Stimulated activated CD4-positive, alpha-beta T cell treated with anti-CD3 and anti-CD28 coated beads, Interleukin-12 subunit alpha, Interleukin-12 subunit beta, amount 100 ng/mL, for 48 hours (primary cell): Measurements from ENCODE around the gene ANKRD62.
"Not testable (repeated sequence)": the region's sequence is repeated elsewhere in the genome, so short reads cannot be mapped to it uniquely, and the experiment has no call there.

Experiments used
- DNase-seq, 3 donors: peaks; one replicate each; pipeline ENCODE4 v3.0.0-alpha.2; 2020; ENCODE audit warnings: low read depth in 2 of 3, low spot score in 1 of 3

ANKRD62 gene

DNA sequence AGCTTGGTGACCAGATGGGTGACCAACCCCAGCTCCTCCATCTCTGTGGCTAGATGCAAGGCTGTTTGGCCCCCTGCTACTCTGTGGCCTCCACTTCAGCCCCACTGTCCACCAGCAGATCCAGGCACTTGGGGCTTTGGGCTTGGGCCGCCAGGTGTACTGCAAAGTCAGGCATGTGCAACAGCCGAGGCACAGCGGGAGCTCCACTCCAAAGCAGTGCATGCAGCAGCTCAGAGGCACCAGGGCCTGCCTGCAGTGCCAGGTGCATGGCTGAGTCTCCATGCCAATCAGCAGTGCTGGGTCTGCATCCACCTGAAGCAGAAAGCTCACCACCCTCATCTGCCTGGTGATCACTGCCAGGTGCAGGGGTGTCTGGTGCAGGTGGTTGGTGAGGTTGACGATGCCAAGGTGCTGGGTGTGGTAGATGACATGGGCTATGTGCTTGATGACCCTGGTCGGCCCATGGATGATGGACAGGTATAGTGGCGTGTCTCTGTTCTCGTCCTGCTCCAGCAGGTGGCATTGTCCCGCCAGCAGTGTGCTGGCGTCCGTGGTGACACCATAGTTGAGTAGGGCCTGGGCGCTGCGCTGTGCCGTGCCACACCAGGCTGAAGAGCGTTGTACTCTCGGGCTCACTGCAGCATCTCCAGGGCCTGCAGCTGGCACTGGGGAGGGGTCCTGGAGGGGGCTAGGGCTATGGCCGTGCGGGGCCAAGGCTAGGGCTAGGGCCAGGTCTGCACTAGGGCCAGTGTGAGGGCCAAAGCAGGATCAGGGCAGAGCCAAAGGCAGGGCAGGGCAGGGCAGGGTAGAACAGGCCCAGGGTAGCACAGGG lies 1.0 kb upstream of the ANKRD62 start:
- no peak for DNase-seq

- no peak for DNase-seq
Observed at GRCh38 chr18:12098374-12098773, 4.7 kb downstream of the ANKRD62 start.

DNA sequence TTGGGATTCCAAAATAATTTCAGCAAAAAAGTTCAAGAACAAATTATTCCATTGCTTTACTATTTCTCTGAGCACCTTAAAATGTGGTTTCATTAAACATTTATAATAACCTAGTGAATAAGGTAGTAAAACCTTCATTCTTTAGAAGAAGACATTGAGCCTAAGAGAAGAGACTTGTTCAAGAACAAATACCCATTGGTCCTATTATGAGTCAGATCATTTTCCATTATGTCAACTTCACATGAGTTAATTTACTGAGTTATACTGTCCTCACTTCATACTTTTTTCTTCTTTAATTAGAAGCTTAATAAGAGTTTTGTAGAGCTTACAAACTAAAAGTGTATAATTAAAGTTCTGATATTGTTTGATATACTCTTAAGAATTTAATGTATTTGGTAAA lies 5.5 kb downstream of the ANKRD62 start:
- DNase-seq = no peak

GRCh38 chr18:12101266-12101665 lies 7.6 kb downstream of the ANKRD62 start:
- no peak for DNase-seq

DNA sequence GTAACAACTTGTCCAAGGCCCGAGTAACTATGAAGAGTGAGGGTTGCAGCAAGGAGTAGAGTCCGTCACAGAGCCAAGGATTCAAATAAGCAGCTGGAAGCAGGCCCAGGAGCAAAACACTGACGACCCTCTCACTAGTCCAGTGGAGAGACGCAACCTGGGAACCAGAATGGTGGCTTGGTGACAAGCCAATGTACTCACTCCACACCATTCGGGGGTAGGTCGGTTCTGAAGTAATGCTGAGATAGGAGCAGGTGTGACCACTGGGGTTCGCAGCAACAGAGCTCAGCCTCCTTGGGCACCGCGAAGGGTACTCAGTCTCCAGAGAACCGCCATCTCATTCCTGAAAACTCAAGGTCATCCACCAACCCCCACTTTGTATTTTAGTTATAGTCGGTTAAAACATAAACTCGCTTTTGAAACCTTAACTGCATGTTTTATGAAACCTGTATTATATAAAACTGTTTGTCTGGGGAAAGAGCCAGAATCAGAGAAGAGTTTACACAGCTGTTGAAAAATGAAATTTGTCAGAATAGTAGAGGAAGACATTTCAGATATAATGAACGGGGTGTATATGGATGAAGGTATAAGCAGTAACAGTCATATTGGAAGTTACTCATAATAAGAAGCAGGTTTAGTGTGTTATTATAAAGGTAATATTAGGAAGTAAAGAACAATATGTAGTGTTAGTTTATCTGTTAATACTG lies 8.6 kb downstream of the ANKRD62 start:
- no peak for DNase-seq

DNA sequence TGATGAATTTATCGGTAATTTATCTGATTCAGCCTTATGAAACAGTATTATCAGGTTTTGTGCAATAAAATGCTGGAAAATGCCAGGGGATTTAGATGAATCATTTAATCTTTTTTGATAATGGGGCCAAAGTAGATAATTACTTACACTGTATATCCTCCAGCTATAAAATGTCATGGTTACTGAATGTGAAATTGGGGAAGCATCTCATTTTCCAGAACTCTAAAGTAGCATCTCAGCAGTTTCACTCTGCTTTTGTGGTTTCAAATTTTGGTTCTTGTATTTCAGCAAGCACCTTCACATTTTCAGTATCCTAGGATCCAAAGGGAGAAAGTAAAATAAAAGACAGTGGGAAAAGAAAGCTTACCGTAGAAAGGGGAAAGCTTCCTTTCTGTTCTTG lies 12.8 kb downstream of the ANKRD62 start:
- no peak for DNase-seq

DNA sequence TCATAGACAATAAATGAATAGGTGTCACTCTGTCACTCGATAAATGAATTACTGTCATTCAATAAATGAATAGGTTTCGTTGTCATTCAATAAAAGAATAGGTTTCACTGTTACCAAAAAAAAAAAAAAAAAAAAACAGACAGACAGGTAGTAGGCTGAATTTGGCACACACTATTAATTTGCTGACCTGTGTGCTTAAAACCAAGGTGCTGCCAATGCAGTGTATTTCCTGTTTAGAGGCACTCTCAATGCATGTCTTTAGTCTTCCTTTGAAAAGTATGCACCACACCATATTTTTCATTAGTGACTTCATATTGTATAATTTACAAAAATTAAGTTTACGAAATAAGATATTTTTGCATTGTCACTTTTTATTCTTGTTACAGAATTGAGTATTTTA lies 16.2 kb downstream of the ANKRD62 start:
- DNase-seq = no peak

DNA sequence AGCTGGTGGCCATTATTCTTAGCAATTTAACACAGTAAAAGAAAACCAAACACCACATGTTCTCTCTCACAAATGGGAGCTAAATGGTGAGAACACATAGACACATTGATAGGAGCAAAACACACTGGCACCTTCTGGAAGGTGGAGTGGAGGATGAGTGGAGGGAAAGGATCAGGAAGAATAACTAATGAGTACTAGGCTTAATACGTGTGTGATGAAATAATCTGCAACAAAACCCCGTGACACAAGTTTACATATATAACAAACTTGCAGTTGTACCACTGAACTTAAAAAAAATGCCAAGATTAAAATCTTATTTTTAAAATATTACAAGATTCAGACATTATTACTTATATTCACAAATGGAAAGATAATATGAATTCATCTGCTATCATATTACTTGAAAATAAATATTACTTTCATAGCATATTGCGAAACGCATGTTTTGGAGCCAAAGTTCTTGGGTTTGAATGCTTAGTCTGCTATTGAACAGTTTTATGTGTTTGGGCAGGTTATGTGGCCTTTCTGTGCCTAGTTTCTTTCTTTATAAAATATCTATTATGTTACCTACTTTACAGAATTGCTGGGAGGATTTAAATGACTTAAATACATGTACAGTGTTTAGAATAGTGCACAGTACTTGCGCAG lies 20.5 kb downstream of the ANKRD62 start:
- DNase-seq = no peak

- no peak for DNase-seq
Observed at GRCh38 chr18:12119358-12119757, 25.7 kb downstream of the ANKRD62 start.

GRCh38 chr18:12121175-12122042 lies 27.8 kb downstream of the ANKRD62 start:
- DNase-seq = no peak

- not testable (repeated sequence) for DNase-seq
Observed at GRCh38 chr18:12122043-12122389, 28.4 kb downstream of the ANKRD62 start.

- not testable (repeated sequence) for DNase-seq
Observed at GRCh38 chr18:12127647-12128046, 34.0 kb downstream of the ANKRD62 start.

DNA sequence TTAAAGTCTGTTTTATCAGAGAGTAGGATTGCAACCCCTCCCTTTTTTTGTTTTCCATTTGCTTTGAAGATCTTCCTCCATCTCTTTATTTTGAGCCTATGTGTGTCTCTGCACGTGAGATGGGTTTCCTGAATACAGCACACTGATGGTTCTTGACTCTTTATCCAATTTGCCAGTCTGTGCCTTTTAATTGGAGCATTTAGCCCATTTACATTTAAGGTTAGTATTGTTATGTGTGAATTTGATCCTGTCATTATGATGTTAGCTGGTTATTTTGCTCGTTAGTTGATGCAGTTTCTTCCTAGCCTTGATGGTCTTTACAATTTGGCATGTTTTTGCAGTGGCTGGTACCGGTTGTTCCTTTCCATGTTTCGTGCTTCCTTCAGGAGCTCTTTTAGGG lies 45.2 kb downstream of the ANKRD62 start:
- DNase-seq = not testable (repeated sequence)

- DNase-seq = not testable (repeated sequence)
Observed at GRCh38 chr18:12140866-12141265, 47.2 kb downstream of the ANKRD62 start.

DNA sequence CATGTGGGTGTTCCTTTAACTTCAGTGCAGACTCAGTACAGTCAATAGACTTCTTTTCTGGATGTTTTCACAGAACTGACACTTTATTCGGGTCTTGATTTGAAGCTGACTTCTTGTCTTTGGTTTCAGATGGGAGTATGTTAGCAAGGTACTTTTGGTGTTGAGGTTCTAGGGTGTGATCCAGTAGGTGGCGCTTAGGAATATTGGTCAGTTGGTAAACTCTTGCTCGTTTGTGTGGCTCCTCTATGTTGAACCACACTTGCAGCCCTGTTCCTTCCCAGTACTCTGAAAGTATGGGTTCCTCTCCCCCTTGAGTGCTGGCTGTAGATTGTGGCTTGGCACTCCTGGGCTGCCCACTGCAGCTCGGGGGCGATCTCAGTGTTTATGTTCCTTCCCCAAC lies 48.1 kb downstream of the ANKRD62 start:
- DNase-seq = not testable (repeated sequence)

GRCh38 chr18:12149431-12149830 lies 55.8 kb downstream of the ANKRD62 start:
- DNase-seq = not testable (repeated sequence)

- DNase-seq = no peak
Observed at GRCh38 chr18:12154361-12154760, 60.7 kb downstream of the ANKRD62 start.

- DNase-seq = no peak
Observed at GRCh38 chr18:12155996-12156395, 62.4 kb downstream of the ANKRD62 start.

- no peak for DNase-seq
Observed at GRCh38 chr18:12159446-12159845, 65.8 kb downstream of the ANKRD62 start.

DNA sequence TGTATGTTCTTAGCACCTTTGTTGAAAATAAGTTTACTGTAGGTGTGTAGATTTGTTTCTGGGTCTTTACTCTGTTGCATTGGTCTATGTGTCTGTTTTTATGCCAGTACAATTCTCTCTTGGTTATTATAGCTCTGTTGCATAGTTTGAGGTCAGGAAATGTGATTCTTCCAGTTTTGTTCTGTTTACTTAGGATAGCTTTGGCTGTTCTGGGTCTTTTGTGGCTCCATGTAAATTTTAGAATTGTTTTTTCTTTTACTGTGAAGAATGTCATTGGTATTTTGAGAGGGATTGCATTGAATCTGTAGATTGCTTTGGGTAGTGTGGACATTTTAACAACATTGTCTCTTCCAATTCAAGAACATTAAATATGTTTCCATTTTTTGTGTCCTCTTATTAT lies 69.1 kb downstream of the ANKRD62 start:
- DNase-seq = no peak
